ENCODE data around the gene GID8.

Gene GID8

GRCh38 chr20:62938105-62938888, at the start of gene GID8:
TSS of gene GID8 (plus strand) at chr20:62938147. CDS start at chr20:62941503, 3,356 bp downstream.
- no peak for DNase-seq (ENCODE audit: low read depth in 3 of 3)

- no peak for DNase-seq (ENCODE audit: low read depth in 3 of 3)
These were observed 49.5 kb upstream of the GID8 start for GRCh38 chr20:62888406-62888805.

- no peak for DNase-seq (ENCODE audit: low read depth in 3 of 3)
These were observed 49.0 kb upstream of the GID8 start for GRCh38 chr20:62888910-62889309.

- no peak for DNase-seq (ENCODE audit: low read depth in 3 of 3)
These were observed 48.5 kb upstream of the GID8 start for GRCh38 chr20:62889411-62889810.

- DNase-seq (ENCODE audit: low read depth in 3 of 3): no peak
These were observed 48.1 kb upstream of the GID8 start for GRCh38 chr20:62889871-62890270.

GRCh38 chr20:62890444-62890843, 47.5 kb upstream of the GID8 start:
- no peak for DNase-seq (ENCODE audit: low read depth in 3 of 3)

- no peak for DNase-seq (ENCODE audit: low read depth in 3 of 3)
These were observed 46.8 kb upstream of the GID8 start for GRCh38 chr20:62891111-62891510.

- DNase-seq (ENCODE audit: low read depth in 3 of 3): no peak
These were observed 45.3 kb upstream of the GID8 start for GRCh38 chr20:62892348-62893304.

GRCh38 chr20:62893700-62894099, 44.2 kb upstream of the GID8 start:
- no peak for DNase-seq (ENCODE audit: low read depth in 3 of 3)

GRCh38 chr20:62894261-62894660, 43.7 kb upstream of the GID8 start:
- DNase-seq (ENCODE audit: low read depth in 3 of 3): no peak

- DNase-seq (ENCODE audit: low read depth in 3 of 3): no peak
These were observed 42.4 kb upstream of the GID8 start for GRCh38 chr20:62895539-62895938.

- no peak for DNase-seq (ENCODE audit: low read depth in 3 of 3)
These were observed 41.4 kb upstream of the GID8 start for GRCh38 chr20:62896526-62896925.

GRCh38 chr20:62897666-62898065, 40.3 kb upstream of the GID8 start:
- no peak for DNase-seq (ENCODE audit: low read depth in 3 of 3)

GRCh38 chr20:62898093-62898964, 39.6 kb upstream of the GID8 start:
- no peak for DNase-seq (ENCODE audit: low read depth in 3 of 3)

- no peak for DNase-seq (ENCODE audit: low read depth in 3 of 3)
These were observed 38.8 kb upstream of the GID8 start for GRCh38 chr20:62898970-62899632.

- no peak for DNase-seq (ENCODE audit: low read depth in 3 of 3)
These were observed 38.3 kb upstream of the GID8 start for GRCh38 chr20:62899633-62900051.

- DNase-seq (ENCODE audit: low read depth in 3 of 3): peak in 2 of 3 donors; percentile 41 to 46
These were observed 37.8 kb upstream of the GID8 start for GRCh38 chr20:62900052-62900691.

GRCh38 chr20:62900692-62901584, 37.0 kb upstream of the GID8 start:
- DNase-seq (ENCODE audit: low read depth in 3 of 3): no peak

- DNase-seq (ENCODE audit: low read depth in 3 of 3): no peak
These were observed 36.1 kb upstream of the GID8 start for GRCh38 chr20:62901891-62902290.
